Activated CD8-positive, alpha-beta memory T cell treated with anti-CD3 and anti-CD28 coated beads for 36 hours (primary cell): Measurements from ENCODE around the gene COX19. TPM values are rescaled to one million over a fixed set of nuclear protein-coding genes. Genes with fewer than 3 reads are reported as not detected.

Source experiments
- CTCF ChIA-PET: fragments of 350-600 bp; sonication (Branson Sonifier 250); formaldehyde crosslinking; loops from one replicate; lab custom pipeline; 2021; ENCODE audit warnings: antibody characterized with exemption; lab: Charles Lee
- POLR2A ChIA-PET: fragments of 350-600 bp; sonication (Branson Sonifier 250); formaldehyde crosslinking; loops from one replicate; lab custom pipeline; 2021; ENCODE audit warnings: antibody characterized with exemption; lab: Charles Lee
- total RNA-seq, 2 experiments: library from RNA; stranded (reverse); gene quantifications; one replicate each; pipeline ENCODE4 v1.2.3, GENCODE V29; 2021

Gene COX19
- total RNA-seq, 2 experiments from 2014 or later, result 18.2 to 20.3 TPM

GRCh38 chr7:996079-996872, 20.9 kb upstream of the COX19 start:
- POLR2A ChIA-PET, result no interaction called here
- CTCF ChIA-PET, result interaction anchor here (7.6 kb wide), 1 partner anchor 69 kb away, joined by 172 read pairs; no protein-coding TSS in a partner anchor

- POLR2A ChIA-PET, result no interaction called here
- CTCF ChIA-PET, result interaction anchor here (1.4 to 7.6 kb wide), 2 partner anchors 69 to 73 kb away, joined by 3 to 172 read pairs; no protein-coding TSS in a partner anchor
Measured at GRCh38 chr7:995571-995970, 20.2 kb upstream of the COX19 start.

GRCh38 chr7:994592-995308, 19.4 kb upstream of the COX19 start:
- POLR2A ChIA-PET, result no interaction called here
- CTCF ChIA-PET, result interaction anchor here (0.7 to 7.6 kb wide), 8 partner anchors 10 to 181 kb away, joined by 3 to 172 read pairs (median 15); partner anchors contain the start of gene GPR146

GRCh38 chr7:992709-993607, 17.6 kb upstream of the COX19 start:
- ChIA-PET POLR2A (interaction anchor here (0.5 to 0.8 kb wide), 2 partner anchors 18 to 52 kb away, joined by 3 read pairs; partner anchors contain the start of gene COX19), CTCF (interaction anchor here (0.6 to 7.6 kb wide), 49 partner anchors 11 to 355 kb away, joined by 3 to 172 read pairs (median 5); partner anchors contain the start of genes COX19, CYP2W1 and GPR146)

GRCh38 chr7:991729-992656, 16.6 kb upstream of the COX19 start:
- POLR2A ChIA-PET, result interaction anchor here (0.8 kb wide), 1 partner anchor 17 kb away, joined by 3 read pairs; the partner anchor contains the start of gene COX19
- CTCF ChIA-PET, result interaction anchor here (0.8 to 7.6 kb wide), 25 partner anchors 10 to 356 kb away, joined by 3 to 172 read pairs (median 8); partner anchors contain the start of genes COX19, CYP2W1 and GPR146

GRCh38 chr7:990933-991728, 15.8 kb upstream of the COX19 start:
- POLR2A ChIA-PET, result no interaction called here
- CTCF ChIA-PET, result interaction anchor here (7.6 kb wide), 1 partner anchor 74 kb away, joined by 172 read pairs; no protein-coding TSS in a partner anchor

- ChIA-PET POLR2A (no interaction called here), CTCF (interaction anchor here (7.6 kb wide), 1 partner anchor 74 kb away, joined by 172 read pairs; no protein-coding TSS in a partner anchor)
Measured at GRCh38 chr7:990352-990932, 15.1 kb upstream of the COX19 start.

GRCh38 chr7:988963-989529, 13.7 kb upstream of the COX19 start:
- CTCF ChIA-PET, result interaction anchor here (0.8 kb wide), 1 partner anchor 77 kb away, joined by 3 read pairs; no protein-coding TSS in a partner anchor

GRCh38 chr7:988426-988911, 13.1 kb upstream of the COX19 start:
- ChIA-PET POLR2A (no interaction called here), CTCF (interaction anchor here (0.8 kb wide), 1 partner anchor 77 kb away, joined by 3 read pairs; no protein-coding TSS in a partner anchor)

More at GRCh38 chr7:988963-989529, 13.7 kb upstream of the COX19 start:
- POLR2A ChIA-PET, result no interaction called here

- ChIA-PET POLR2A (no interaction called here), CTCF (no interaction called here)
Measured at GRCh38 chr7:987909-988308, 12.6 kb upstream of the COX19 start.

GRCh38 chr7:986766-987751, 11.7 kb upstream of the COX19 start:
- CTCF ChIA-PET, result no interaction called here
- POLR2A ChIA-PET, result no interaction called here

- CTCF ChIA-PET, result no interaction called here
- POLR2A ChIA-PET, result no interaction called here
Measured at GRCh38 chr7:985915-986741, 10.8 kb upstream of the COX19 start.

GRCh38 chr7:985127-985416, 9.7 kb upstream of the COX19 start:
- ChIA-PET CTCF (no interaction called here), POLR2A (no interaction called here)
